OCI-LY1 (cell line): ENCODE data around the gene TSPAN4.

ENCODE experiments used
- H2AFZ ChIP-seq: fragments of 200-600 bp; sonication (generic), shearing (Covaris generic); 2 replicates; pipeline ENCODE4 v1.6.0; 2014; ENCODE audit warnings: antibody characterized with exemption, mild to moderate bottlenecking, low read length
- H3F3A ChIP-seq: fragments of 200-600 bp; sonication (generic), shearing (Covaris generic); 2 replicates; pipeline ENCODE4 v1.6.0; 2014; ENCODE audit warnings: mild to moderate bottlenecking, antibody characterized with exemption, low read length, moderate library complexity; ENCODE audit not compliant: insufficient read depth
- H3K27ac ChIP-seq: fragments of 200-600 bp; sonication (generic); 2 replicates; pipeline ENCODE4 v1.5.1; 2014; ENCODE audit warnings: low read length, mixed run types, mild to moderate bottlenecking, low read depth; ENCODE audit not compliant: poor library complexity, severe bottlenecking
- H3K27me3 ChIP-seq: fragments of 200-600 bp; sonication (generic); 2 replicates; pipeline ENCODE4 v1.6.0; 2014; ENCODE audit warnings: antibody characterized with exemption, mild to moderate bottlenecking, low read length, moderate library complexity; ENCODE audit not compliant: insufficient read depth
- H3K36me3 ChIP-seq: fragments of 200-600 bp; sonication (generic); 2 replicates; pipeline ENCODE4 v1.6.1; 2014; ENCODE audit warnings: mild to moderate bottlenecking, antibody characterized with exemption, low read length, moderate library complexity, mixed read lengths; ENCODE audit not compliant: insufficient read depth
- H3K4me1 ChIP-seq: fragments of 200-600 bp; sonication (generic); 2 replicates; pipeline ENCODE4 v1.5.1; 2014; ENCODE audit warnings: mild to moderate bottlenecking, low read length, moderate library complexity; ENCODE audit not compliant: insufficient read depth, severe bottlenecking
- H3K4me2 ChIP-seq: fragments of 200-600 bp; sonication (generic), shearing (Covaris generic); 2 replicates; pipeline ENCODE4 v1.6.1; 2014; ENCODE audit warnings: low read length
- H3K4me3 ChIP-seq: fragments of 200-600 bp; sonication (generic); 2 replicates; pipeline ENCODE4 v1.5.1; 2014; ENCODE audit warnings: low read length, low read depth, mild to moderate bottlenecking, mixed read lengths; ENCODE audit not compliant: poor library complexity, severe bottlenecking
- H3K79me2 ChIP-seq: fragments of 200-600 bp; shearing (Covaris generic); 2 replicates; pipeline ENCODE4 v1.6.1; 2016; ENCODE audit warnings: mixed run types, low read length, mixed read lengths; ENCODE audit not compliant: insufficient read depth
- H3K9ac ChIP-seq: fragments of 200-600 bp; sonication (generic), shearing (Covaris generic); 2 replicates; pipeline ENCODE4 v1.6.1; 2014; ENCODE audit warnings: mild to moderate bottlenecking, low read length, mixed read lengths
- H3K9me2 ChIP-seq: fragments of 200-600 bp; sonication (generic), shearing (Covaris generic); 2 replicates; pipeline ENCODE4 v1.6.1; 2014; ENCODE audit warnings: low read depth, mild to moderate bottlenecking, low read length, mixed read lengths
- H3K9me3 ChIP-seq: fragments of 200-600 bp; shearing (Covaris generic); 2 replicates; pipeline ENCODE4 v1.6.1; 2014; ENCODE audit warnings: low read length, mixed read lengths
- H4K20me1 ChIP-seq: fragments of 200-600 bp; sonication (generic), shearing (Covaris generic); 2 replicates; pipeline ENCODE4 v1.6.0; 2016; ENCODE audit warnings: mild to moderate bottlenecking, low read length; ENCODE audit not compliant: insufficient read depth
- EZH2 ChIP-seq: fragments of 200-600 bp; sonication (generic), shearing (Covaris generic); IDR thresholded peaks from 2 replicates; pipeline ENCODE4 v1.8.0; 2017; ENCODE audit warnings: borderline replicate concordance, mixed run types, mild to moderate bottlenecking, antibody characterized with exemption, low read length, moderate library complexity, mixed read lengths
- TF ChIP-seq, protein P1 (sequence below): fragments of 200-600 bp; sonication (generic), shearing (Covaris generic); IDR thresholded peaks from 2 replicates; pipeline ENCODE4 v1.5.1; 2017; ENCODE audit warnings: mild to moderate bottlenecking, antibody characterized with exemption, low read length, moderate library complexity, mixed read lengths

The TSPAN4 gene

DNA sequence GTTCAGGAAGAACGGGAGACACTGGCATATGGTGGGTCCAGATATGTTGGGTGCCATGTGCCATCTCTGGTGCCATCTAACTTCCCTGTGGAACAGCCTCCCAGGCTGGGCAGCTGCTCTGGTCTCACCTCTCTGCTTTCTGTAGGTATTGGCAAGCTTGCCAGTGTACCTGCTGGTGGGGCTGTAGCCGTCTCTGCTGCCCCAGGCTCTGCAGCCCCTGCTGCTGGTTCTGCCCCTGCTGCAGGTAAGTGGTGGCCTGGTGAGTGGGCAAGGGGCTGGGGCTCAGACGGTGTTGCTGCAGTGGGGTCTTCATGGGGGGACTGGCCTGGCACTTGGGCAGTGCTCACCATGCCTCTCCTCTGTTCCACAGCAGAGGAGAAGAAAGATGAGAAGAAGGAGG lies 30.3 kb upstream of the TSPAN4 start:
- Histone ChIP-seq H3K36me3 (peaks cover 57% of the 10 kb centered on the region), H3K9me2 (no peaks in the 10 kb centered on the region), H3K27ac (no peak overlapping the region), H3K27me3 (no peaks in the 10 kb centered on the region), H2AFZ (no peak overlapping the region), H3K4me3 (no peak overlapping the region), H3K9ac (no peak overlapping the region), H3K4me1 (peaks cover 30% of the 10 kb centered on the region), H3K9me3 (no peaks in the 10 kb centered on the region), H3K4me2 (no peak overlapping the region), H3F3A (peaks cover under 1% of the 10 kb centered on the region; the same call in 1 of the 2 replicates), H4K20me1 (no peaks in the 10 kb centered on the region), H3K79me2 (peaks cover 15% of the 10 kb centered on the region)
- no peak for TF ChIP-seq EZH2
- TF ChIP-seq, protein P1, sequence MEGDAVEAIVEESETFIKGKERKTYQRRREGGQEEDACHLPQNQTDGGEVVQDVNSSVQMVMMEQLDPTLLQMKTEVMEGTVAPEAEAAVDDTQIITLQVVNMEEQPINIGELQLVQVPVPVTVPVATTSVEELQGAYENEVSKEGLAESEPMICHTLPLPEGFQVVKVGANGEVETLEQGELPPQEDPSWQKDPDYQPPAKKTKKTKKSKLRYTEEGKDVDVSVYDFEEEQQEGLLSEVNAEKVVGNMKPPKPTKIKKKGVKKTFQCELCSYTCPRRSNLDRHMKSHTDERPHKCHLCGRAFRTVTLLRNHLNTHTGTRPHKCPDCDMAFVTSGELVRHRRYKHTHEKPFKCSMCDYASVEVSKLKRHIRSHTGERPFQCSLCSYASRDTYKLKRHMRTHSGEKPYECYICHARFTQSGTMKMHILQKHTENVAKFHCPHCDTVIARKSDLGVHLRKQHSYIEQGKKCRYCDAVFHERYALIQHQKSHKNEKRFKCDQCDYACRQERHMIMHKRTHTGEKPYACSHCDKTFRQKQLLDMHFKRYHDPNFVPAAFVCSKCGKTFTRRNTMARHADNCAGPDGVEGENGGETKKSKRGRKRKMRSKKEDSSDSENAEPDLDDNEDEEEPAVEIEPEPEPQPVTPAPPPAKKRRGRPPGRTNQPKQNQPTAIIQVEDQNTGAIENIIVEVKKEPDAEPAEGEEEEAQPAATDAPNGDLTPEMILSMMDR, result no peak

DNA sequence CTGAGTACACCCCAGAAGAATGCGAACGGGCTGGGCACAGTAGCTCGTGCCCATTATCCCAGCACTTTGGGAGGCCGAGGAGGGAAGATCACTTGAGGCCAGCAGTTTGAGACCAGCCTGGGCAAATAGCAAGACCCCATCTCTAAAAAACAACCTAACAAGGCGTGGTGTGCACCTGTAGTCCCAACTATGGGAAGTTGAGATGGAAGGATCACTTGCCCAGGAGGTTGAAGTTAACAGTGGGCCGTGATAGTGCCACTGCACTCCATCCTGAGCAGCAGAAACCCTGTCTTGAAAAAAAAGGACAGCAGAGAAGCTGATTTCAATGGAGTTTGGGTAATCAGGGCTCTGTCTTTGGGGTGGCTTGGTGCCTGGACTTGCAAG lies 29.6 kb upstream of the TSPAN4 start:
- no peaks in the 10 kb centered on the region for H3K9me3 ChIP-seq
- peaks cover 15% of the 10 kb centered on the region for H3K79me2 ChIP-seq
- H4K20me1 ChIP-seq, result no peaks in the 10 kb centered on the region
- H3K9me2 ChIP-seq, result no peaks in the 10 kb centered on the region
- H3K4me1 ChIP-seq, result peaks cover 26% of the 10 kb centered on the region
- peaks cover 4% of the 10 kb centered on the region; the same call in 1 of the 2 replicates for H3F3A ChIP-seq
- TF ChIP-seq, protein P1, result no peak
- TF ChIP-seq EZH2, result no peak
- no peak overlapping the region for H3K4me2 ChIP-seq
- H3K9ac ChIP-seq, result no peak overlapping the region
- H3K27me3 ChIP-seq, result no peaks in the 10 kb centered on the region
- H3K36me3 ChIP-seq, result peaks cover 57% of the 10 kb centered on the region
- no peak overlapping the region for H3K4me3 ChIP-seq
- H3K27ac ChIP-seq, result no peak overlapping the region
- H2AFZ ChIP-seq, result no peak overlapping the region

DNA sequence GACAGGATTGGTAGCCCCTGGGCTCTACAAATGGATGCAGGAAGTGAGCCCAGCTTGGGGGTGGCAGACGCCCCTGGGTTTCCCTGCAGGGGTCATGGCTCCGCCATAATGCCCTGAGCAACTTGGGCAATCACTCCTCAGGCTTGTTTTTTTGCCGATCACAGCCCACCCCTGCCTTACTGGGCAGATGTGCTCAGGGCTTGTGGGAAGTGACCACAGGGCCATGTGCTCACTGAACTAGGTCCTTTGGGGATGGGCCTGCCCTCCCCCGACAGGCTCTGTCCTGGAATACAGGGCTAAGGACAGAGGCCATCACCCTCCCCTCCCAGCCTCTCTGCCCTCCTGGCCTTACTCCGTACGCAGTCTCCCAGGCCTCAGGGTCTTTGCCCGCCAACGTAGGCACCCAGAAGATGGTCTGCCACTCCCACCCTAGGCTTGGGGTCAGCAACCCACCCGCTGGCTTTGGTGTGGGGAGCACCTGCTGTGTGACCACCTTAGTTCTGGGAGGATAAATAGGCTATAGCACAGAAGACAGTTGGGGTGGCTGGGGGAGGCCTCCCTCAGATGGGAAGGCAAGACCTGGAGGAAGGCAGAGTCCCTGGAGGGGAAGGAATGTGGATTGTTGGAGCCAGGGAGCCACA lies 29.1 kb upstream of the TSPAN4 start:
- H3K4me3 ChIP-seq, result no peak overlapping the region
- H3K9ac ChIP-seq, result no peak overlapping the region
- no peak overlapping the region for H3K4me2 ChIP-seq
- no peaks in the 10 kb centered on the region for H3K9me2 ChIP-seq
- peaks cover 20% of the 10 kb centered on the region for H3K4me1 ChIP-seq
- H4K20me1 ChIP-seq, result no peaks in the 10 kb centered on the region
- TF ChIP-seq, protein P1, result no peak
- TF ChIP-seq EZH2, result no peak
- H3K36me3 ChIP-seq, result peaks cover 57% of the 10 kb centered on the region
- H2AFZ ChIP-seq, result no peak overlapping the region
- no peaks in the 10 kb centered on the region for H3K9me3 ChIP-seq
- H3K27me3 ChIP-seq, result no peaks in the 10 kb centered on the region
- peaks cover 15% of the 10 kb centered on the region for H3K79me2 ChIP-seq
- H3K27ac ChIP-seq, result no peak overlapping the region
- H3F3A ChIP-seq, result peaks cover 4% of the 10 kb centered on the region; the same call in 1 of the 2 replicates
